GM21447 (cell line): ENCODE results near the gene BTNL8.
"Not testable (repeated sequence)": the region's sequence is repeated elsewhere in the genome, so short reads cannot be mapped to it uniquely, and the experiment has no call there.

ENCODE experiments used
- ATAC-seq: cut with Tn5 transposase; IDR thresholded peaks from one replicate; pipeline ENCODE4 v1.9.1; 2021; ENCODE audit not compliant: unreplicated experiment

BTNL8 gene

DNA sequence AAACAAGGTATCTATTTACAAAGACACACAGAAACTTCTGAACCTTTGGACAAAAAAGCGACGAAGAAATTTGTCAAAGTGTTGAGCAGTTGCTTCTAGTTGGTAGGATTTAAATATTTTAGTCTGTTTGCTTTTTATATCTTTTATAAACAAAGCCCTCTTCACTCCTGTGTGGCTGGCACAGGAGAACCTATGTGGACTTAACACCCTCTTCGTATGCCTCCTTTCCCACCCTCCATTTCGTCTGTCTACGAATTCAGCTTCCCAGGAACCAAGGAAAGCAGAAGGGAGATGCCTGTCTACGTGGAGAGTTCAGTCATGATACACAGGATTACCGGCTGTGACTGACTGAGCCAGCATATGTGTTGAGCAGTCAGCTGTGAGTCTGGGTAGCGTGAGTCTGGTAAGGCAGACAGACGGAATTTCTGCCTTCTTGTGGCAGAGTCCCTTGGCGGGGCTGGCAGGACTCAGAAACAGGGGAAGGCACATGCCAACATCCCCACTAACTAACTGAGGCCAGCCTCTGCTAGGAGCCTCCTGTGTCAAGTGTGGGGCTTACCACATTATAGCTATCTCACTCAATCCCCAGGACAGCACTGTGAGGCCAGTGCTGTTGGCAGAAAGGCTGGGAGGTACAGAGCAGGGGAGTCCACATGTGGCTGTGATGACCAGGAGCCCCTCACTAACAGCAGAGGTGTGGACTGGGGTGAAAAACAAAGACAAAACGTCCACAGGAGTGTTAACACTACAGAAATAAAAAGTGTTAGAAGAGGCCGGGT, 24.0 kb upstream of the BTNL8 start:
- no peak for ATAC-seq

DNA sequence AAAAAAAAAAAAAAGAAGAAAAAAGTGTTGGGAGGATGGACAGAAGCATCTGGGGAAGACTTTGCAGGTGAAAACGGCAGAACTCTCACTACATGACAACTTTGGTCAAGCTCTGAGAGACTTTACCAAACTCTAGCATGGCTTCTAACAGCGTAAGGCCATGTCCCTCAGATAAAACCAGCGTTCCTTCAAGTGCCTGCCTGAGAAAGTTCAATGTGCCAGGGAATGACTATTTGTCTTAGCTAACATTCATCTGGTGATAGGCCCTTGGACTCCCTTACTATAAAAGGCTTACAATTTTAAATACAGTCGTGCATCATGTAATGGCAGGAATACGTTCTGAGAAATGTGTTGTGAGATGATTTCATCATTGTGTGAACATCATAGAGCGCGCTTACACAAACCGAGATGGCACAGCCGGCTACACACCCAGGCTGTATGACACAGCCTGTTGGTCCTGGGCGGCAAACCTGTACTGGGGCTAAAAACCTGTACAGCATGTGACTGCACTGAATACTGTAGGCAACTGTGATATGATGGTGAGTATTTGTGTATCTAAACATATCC, 23.0 kb upstream of the BTNL8 start:
- ATAC-seq = no peak

DNA sequence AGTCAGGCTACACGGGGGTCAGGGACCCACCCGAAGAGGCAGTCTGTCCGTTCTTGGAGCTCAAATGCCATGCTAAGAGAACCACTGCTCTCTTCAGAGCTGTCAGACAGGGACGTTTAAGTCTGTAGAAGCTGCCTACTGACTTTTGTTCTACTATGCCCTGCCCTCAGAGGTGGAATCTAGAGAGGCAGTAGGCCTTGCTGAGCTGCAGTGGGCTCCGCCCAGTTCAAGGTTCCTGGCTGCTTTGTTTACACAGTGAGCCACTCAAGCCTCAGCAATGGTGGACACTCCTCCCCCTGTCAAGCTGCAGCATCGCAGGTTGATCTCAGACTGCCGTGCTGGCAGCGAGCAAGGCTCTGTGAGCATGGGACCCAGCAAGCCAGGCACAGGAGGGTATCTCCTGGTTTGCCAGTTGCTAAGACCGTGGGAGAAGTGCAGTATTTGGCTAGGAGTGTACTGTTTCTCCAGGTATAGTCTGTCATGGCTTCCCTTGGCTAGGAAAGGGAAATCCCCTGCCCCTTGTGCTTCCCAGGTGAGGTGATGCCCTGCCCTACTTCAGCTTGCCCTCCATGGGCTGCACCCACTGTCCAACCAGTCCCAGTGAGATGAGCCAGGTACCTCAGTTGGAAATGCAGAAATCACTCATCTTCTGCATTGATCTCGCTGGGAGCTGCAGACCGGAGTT, 13.0 kb upstream of the BTNL8 start:
- ATAC-seq = not testable (repeated sequence)

- ATAC-seq = no peak
Observed at GRCh38 chr5:180889381-180889780, 9.6 kb upstream of the BTNL8 start.

- not testable (repeated sequence) for ATAC-seq
Observed at GRCh38 chr5:180895330-180895729, 3.6 kb upstream of the BTNL8 start.

GRCh38 chr5:180900178-180900577, 1.2 kb downstream of the BTNL8 start:
- no peak for ATAC-seq

DNA sequence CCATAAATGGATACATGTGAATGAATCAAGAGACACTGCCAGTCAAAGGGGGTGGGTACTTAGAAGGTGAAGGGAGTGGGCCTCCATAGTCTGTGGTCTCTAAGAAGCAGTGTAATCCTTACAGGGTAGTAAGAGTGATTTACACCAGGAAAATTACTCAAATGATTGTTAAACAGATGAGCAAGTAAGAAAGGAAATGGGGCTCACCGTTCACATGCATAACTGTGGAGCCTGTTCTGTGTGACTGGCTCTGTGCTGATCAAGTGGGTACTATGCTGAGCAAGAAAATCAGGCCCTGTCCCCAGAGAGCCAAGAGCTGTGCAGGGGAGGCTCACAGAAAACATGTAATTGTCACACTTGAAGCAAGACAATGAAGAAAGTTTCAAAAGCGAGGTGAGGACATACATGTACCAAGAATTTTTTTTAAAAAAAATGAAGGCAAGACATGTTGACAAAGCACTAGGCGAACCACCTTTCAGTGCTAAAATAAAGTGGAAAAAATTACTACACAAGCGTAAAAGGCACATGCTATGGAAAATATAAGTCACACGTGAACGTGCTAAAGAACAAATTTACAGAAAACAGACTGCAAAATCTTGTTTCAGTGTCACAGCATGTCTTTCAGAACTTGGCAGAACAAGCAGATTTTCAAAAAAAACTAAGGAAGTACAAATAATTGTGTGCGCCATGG, 2.5 kb downstream of the BTNL8 start:
- ATAC-seq = no peak

DNA sequence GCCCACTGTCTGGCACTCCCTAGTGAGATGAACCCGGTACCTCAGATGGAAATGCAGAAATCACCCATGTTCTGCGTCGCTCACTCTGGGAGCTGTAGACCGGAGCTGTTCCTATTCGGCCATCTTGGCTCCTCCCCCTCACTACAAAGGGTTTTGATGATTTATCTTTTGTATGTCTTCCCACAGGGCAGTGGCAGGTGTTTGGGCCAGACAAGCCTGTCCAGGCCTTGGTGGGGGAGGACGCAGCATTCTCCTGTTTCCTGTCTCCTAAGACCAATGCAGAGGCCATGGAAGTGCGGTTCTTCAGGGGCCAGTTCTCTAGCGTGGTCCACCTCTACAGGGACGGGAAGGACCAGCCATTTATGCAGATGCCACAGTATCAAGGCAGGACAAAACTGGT, 9.4 kb downstream of the BTNL8 start:
- no peak for ATAC-seq

DNA sequence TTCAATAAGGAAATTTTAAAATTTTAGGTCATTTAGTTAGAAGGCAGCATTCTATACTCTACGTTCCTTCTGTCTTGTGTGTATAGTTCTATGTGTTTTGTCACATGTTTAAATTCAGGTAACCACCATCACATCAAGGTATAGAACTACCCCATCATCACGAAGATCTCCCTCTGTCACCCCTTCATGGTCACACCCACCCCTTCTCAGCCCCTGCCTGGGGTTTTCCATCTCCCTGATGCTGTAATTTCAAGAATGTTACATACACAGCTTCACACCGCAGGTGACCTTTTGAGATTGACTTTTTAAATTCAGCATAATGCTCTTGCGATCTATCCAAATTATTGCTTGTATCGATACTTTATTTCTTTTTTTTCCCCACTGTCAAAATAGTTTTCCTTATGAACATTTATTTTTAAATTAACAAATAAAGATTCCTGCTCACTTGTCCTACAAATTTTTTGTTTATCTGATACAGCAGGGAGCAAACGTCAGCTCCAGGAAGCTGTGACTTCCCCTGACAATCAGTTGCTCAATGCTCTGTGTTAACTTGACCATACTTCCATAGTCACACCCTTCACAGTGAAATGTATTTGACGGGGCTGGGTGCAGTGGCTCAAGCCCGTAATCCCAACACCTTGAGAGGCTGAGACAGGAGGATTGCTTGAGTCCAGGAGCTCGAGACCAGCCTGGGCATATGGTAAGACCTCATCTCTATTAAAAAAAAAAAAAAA, 10.2 kb downstream of the BTNL8 start:
- ATAC-seq = no peak

DNA sequence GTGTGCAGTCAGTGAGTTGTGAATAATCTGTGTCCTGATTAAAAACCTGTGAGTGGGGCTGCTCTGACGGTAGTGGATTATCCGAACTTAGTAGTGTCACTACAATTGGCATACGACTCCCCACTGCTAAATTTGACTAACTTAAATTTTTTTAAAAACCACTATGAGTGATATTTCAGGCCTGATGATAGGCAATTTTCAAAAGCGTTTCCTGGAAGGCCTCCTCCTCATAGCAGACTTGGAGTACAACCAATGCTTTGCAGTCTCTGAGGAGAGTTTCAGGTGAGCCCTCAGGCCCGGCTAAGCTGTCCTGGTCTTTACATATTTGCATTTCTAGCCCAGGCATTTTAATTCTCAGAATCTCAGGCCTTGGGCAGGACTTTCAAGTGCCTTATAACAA, 10.8 kb downstream of the BTNL8 start:
- ATAC-seq = no peak

DNA sequence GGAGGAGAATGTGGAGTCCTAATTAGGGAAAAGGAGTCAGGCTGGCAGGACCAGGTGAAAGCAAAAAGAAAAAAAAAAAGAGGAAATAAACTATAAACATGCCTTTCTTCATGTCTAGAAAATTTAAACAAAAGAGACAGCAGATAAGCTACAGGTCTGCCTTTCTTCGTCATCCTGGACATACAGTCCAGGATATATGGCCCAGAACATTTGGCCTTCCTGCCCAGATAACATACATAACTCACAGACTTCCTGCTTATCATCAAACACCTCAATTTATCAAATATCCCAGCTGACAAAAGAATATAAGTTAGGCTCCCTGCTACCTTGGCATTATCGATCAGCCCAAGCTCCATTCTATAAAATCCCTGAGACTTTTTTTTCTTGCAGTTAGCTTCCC, 11.2 kb downstream of the BTNL8 start:
- no peak for ATAC-seq

DNA sequence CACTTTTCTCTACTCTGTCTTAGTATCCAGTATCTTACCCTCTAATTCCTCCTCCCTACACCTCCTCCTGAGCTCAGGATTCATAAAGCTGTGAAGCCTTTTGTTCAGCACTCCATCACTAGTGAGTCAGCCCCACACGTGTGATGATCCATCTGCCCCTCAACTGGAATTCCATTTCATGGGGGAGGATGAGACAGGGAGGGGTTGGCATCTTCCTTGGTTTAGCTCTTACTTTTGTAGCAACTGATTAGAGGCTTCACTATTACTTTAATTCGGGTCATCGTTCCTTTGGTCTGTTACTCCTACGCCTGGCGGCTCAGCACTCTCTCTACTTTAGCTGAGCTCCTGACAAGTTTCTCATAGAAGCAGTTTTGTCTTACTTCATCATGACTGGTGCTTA, 11.8 kb downstream of the BTNL8 start:
- ATAC-seq = no peak

DNA sequence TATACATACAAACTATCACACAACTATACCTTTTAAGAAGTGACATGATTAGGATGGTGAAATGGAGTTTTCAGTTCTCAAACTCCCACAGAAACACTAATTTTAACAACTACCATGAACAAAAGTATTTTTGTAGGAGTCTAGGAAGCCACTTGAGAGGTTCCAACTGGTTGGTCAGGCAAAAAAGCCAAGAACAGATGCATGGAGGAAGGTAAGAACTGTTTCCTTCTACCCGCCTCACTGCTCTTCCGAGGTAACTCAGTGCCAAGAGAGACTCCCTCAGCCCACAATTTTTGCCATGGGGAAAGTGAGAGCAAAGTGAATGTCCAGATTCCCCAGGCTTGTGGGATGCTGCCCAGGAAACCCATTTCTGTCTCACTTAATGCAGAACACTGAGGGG, 15.7 kb downstream of the BTNL8 start:
- no peak for ATAC-seq

GRCh38 chr5:180915924-180916323, 17.0 kb downstream of the BTNL8 start:
- ATAC-seq = no peak

- ATAC-seq = no peak
Observed at GRCh38 chr5:180918380-180918779, 19.4 kb downstream of the BTNL8 start.

GRCh38 chr5:180920710-180921109, 21.8 kb downstream of the BTNL8 start:
- ATAC-seq = no peak

DNA sequence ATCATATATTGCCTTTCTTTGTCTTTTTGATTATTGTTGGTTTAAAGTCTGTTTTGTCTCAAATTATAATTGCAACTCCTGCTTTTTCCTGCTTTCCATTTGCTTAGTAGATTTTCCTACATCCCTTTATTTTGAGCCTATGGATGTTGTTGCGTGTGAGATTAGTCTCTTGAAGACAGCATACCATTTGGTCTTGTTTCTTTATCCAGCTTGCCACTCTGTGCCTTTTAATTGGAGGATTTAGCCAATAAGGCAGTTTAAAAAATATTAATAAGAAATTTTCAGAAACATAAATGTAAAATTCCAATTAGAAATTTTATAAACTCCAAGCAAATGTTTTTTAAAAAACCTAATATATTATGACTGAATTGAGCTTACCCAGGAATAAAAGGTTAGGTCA, 24.0 kb downstream of the BTNL8 start:
- no peak for ATAC-seq

- ATAC-seq = no peak
Observed at GRCh38 chr5:180932660-180933059, 33.7 kb downstream of the BTNL8 start.

- no peak for ATAC-seq
Observed at GRCh38 chr5:180935203-180935602, 36.2 kb downstream of the BTNL8 start.

- ATAC-seq = no peak
Observed at GRCh38 chr5:180938294-180938693, 39.3 kb downstream of the BTNL8 start.
